Stimulated activated CD4-positive, alpha-beta T cell treated with anti-CD3 and anti-CD28 coated beads, TNF-alpha, amount 100 ng/mL, for 1 hour (primary cell): ENCODE measurements around the gene FAAP100.
"Not testable (repeated sequence)": the region's sequence is repeated elsewhere in the genome, so short reads cannot be mapped to it uniquely, and the experiment has no call there.

ENCODE experiments used
- DNase-seq, 3 donors: peaks; one replicate each; pipeline ENCODE4 v3.0.0-alpha.2; 2020; ENCODE audit warnings: low read depth in 3 of 3, low spot score in 1 of 3

FAAP100 gene

GRCh38 chr17:81538651-81539570 is 13.2 kb downstream of the FAAP100 start:
- no peak for DNase-seq

GRCh38 chr17:81537856-81538555 is 14.1 kb downstream of the FAAP100 start:
- DNase-seq = no peak

DNA sequence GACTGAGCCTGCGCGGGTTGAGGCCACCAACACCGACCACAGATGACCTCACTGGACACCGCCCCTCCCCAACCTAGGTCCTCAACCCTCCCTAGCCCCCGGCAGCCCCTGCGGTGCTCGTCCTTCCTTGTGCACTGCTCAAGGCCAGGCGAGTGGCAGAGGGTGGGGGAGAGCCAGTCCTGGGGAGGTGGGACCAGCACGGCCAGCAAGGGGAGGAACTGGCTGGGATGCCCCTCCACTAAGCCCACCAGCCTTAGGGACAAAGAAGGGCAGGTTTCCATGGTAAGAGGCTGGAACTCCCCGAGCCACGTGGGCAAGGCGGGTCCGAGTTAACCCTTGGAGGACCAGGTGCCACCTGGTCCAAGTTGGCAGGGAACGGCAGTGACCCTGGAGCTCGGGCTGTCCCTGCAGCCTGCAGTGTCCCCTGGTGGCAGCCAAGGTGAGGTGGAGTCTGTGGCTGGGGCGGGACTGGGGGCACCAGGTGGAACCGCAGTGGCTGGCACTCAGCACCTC is 14.8 kb downstream of the FAAP100 start:
- DNase-seq = no peak

DNA sequence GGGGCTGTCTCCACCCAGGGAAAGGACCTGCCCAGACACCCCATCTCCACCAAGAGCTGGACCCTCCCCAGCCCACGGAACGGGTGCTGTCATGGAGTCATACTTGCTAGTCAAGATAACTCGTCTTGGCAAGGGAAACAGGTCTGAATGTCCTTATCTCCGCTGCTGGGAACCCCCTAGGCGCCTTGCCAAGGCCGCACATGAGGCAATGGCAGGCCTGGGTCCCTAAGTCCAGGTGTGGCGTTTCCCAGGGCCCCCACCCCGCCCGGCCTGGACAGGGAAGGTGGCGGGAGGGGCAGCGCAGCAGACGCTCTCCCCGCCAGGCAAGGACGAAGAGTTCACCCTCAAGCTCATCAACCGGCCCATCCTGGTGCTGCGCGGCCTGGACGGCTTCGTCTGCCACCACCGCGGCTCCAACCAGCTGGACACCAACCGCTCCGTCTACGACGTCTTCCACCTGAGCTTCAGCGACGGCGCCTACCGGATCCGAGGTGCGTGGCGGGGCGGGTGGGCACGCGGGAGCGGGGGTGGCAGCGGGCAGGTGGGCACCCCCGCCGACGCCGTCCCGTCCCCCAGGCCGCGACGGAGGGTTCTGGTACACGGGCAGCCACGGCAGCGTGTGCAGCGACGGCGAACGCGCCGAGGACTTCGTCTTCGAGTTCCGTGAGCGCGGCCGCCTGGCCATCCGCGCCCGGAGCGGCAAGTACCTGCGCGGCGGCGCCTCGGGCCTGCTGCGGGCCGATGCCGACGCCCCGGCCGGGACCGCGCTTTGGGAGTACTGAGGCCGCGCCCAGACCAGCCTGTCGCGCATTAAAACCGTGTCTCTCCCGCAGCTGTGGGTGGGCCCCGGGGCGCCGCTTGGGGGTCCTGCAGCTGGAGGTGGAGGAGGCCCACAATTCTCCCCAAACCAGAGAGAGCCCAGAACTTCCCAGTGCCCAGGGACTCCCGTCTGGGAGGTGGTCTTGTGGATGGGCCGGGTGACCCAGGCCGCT is 15.6 kb downstream of the FAAP100 start:
- no peak for DNase-seq

- DNase-seq = no peak
These were observed 16.5 kb downstream of the FAAP100 start for GRCh38 chr17:81535480-81536298.

- DNase-seq = no peak
These were observed 17.2 kb downstream of the FAAP100 start for GRCh38 chr17:81535007-81535328.

DNA sequence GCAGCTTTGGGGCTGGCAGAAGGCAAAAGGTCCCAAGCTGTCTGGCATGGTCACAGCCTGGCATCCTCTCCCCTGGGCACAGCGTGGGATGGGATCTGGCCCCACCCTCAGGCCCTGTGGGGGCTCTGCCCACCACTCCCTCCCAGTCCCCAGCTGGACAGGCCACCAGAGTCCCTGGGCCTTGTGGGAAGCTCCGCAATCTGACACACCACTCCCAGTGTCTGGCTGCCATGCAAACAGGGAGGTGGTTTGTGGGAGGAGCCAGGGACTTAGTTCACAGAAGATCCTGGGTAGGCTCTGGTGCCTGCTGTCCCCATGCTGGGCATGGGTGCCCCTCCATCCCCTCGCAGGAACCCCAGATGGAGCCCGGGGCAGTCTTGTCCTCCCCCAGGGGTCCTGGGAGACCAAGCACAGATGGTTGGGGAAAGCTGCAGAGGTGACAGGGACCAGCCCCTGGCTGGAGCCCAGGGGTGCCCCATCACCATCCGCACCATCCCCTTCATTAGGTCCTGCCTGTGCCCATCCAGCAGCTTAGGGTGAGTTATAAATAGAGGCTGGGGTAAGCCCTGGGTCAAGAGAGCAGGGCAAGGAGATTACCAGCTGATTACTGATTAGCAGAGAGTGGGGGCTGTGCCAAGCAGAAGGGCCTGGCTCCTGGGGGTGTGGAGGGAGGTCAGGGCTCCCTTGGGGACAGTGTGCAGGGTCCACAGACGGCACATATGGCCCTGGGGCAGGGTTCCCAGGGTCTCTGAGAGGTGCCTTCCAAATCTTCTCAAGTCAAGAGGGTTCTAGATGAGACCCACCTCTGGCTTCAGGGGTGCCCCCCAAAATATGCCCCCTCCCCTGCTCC is 17.8 kb downstream of the FAAP100 start:
- DNase-seq = no peak

DNA sequence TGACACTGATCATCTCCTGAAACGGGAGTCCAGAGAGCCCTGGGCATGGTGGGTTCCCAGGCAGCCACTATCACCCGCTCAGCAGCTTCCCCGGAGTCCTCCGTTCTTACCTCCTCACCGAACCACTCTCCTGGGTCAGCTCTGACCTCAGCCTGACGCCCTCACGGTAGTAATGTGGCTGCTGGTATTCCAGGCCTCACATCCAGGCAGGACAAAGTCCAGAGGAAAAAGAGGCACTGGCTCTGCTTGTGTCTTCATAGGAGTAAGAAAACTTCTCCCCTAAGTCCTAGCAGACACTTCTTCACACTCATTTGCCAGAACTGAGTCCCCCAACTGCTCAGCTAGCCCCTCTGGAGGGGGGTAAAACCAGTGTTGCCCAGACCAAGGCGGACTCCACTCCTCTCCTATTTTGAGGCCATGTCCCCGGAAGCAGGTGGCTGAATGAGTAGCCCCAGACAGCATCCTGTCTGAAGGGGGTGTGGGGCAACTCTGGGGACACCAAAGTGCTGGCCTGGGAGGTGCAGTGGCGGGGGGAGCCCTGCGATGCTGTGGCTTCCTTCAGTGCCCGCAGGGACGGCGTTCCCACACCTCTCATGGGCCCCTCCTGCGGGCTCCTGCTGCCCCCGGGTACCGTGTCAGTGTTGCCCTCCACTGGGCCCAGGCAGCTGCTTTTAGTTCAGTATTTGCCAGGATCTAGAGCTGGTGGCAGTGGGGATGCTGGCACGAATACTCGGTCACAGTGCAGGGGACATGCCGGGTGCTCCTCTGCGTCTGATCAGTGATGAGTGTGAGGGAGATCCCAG is 18.6 kb downstream of the FAAP100 start:
- no peak for DNase-seq

- no peak for DNase-seq
These were observed 19.5 kb downstream of the FAAP100 start for GRCh38 chr17:81532490-81533287.

DNA sequence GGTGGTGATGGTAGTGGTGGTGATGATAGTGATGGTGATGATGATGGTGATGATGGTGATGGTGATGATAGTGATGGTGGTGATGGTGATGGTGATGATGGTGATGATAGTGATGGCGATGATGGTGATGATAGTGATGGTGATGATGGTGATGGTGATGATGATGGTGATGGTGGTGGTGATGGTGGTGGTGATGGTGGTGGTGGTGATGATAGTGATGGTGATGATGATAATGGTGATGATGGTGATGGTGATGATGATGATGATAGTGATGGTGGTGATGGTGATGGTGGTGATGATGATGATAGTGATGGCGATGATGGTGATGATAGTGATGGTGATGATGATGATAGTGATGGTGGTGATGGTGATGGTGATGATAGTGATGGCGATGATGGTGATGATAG is 20.2 kb downstream of the FAAP100 start:
- not testable (repeated sequence) for DNase-seq

DNA sequence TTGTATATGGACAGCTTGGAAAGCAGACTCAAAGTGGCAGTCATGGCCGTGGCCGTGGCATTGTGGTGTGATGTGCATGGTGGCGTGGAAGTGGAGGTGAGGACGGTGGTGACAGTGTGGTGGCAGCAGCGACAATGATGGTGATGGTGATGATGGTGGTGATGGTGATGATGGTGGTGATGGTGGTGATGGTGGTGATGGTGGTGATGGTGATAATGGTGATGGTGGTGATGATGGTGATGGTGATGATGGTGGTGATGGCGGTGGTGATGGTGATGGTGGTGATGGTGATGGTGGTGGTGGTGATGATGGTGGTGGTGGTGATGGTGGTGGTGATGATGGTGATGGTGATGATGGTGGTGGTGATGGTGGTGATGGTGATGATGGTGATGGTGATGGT is 21.1 kb downstream of the FAAP100 start:
- DNase-seq = not testable (repeated sequence)

GRCh38 chr17:81529437-81529803 is 22.7 kb downstream of the FAAP100 start:
- no peak for DNase-seq

DNA sequence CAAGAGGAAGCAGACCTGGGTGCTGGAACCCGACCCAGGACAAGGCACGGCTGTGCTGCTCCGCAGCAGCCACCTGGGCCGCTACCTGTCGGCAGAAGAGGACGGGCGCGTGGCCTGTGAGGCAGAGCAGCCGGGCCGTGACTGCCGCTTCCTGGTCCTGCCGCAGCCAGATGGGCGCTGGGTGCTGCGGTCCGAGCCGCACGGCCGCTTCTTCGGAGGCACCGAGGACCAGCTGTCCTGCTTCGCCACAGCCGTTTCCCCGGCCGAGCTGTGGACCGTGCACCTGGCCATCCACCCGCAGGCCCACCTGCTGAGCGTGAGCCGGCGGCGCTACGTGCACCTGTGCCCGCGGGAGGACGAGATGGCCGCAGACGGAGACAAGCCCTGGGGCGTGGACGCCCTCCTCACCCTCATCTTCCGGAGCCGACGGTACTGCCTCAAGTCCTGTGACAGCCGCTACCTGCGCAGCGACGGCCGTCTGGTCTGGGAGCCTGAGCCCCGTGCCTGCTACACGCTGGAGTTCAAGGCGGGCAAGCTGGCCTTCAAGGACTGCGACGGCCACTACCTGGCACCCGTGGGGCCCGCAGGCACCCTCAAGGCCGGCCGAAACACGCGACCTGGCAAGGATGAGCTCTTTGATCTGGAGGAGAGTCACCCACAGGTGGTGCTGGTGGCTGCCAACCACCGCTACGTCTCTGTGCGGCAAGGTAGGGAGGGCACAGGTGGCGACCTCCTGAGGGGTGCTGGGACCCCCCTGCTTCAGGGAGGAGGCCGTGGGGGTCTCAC is 23.3 kb downstream of the FAAP100 start:
- DNase-seq = no peak

DNA sequence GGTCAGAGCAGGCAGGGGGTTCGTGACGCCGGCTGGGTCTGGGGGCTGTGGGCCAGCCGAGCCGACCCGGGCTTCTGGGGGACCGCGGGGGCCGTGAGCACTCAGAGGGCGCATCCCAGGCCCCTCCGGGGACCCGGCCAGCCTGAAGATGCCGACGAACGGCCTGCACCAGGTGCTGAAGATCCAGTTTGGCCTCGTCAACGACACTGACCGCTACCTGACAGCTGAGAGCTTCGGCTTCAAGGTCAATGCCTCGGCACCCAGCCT is 23.8 kb downstream of the FAAP100 start:
- DNase-seq = no peak

DNA sequence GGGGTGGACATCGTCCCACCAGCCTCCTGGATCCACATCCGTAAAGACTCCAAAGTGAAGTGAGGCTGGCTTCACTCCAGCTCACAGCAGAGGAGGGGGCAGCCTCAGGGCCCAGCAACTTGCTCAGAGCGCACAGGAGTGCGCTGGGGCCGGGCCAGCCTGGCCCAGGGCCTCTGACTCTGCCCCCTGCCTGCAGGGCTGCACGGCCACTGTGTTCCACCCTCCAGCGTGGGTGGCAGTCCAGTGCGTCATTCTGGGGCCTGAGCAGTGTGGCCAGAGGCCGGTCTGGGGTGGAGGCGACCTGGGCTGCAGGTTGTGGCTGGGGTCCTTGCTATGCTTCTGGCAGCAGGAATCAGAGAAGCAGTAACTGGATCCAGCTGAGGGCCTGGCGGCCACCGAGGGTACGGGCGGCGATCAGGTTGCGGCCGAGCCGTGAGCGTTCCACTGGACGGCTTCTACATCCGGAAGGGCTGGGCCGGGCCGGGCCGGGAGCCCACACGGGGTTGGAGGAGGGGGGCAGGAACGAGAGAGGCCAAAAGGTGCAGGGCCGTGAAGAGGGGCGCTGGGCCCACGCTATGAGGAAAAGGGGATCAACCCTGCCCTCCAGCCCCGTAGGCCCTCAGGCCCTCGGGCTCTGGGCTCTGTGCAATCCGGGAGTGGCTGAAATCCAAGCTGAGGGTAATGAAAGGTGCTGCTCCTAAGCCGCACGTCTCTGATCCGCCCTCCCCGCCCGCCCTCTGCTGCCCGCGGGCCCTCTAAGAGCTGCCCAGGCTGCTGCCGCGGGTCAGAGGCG is 24.4 kb downstream of the FAAP100 start, which contains the start of gene FSCN2:
FSCN2 (plus strand) TSS at position 787 of the 793 bp plus-strand sequence. CDS start 155 bp downstream, outside the sequence.
- no peak for DNase-seq
